ENCODE measurements around the gene ANKS1A.

Gene ANKS1A

GRCh38 chr6:35026434-35027222 lies 137.6 kb downstream of the ANKS1A start:
- DNase-seq, result no peak

GRCh38 chr6:35027807-35028206 lies 138.8 kb downstream of the ANKS1A start:
- no peak for DNase-seq

GRCh38 chr6:35028781-35029769 lies 140.0 kb downstream of the ANKS1A start:
- DNase-seq, result peak in 1 of 5 experiments; percentile 57

- no peak for DNase-seq
Observed at GRCh38 chr6:35030099-35030498, 141.0 kb downstream of the ANKS1A start.

GRCh38 chr6:35031611-35032529 lies 142.8 kb downstream of the ANKS1A start:
- DNase-seq, result no peak

GRCh38 chr6:35033683-35034082 lies 144.6 kb downstream of the ANKS1A start:
- no peak for DNase-seq

- no peak for DNase-seq
Observed at GRCh38 chr6:35034411-35035191, 145.5 kb downstream of the ANKS1A start.

GRCh38 chr6:35035481-35036030 lies 146.5 kb downstream of the ANKS1A start:
- no peak for DNase-seq

- no peak for DNase-seq
Observed at GRCh38 chr6:35036059-35036827, 147.2 kb downstream of the ANKS1A start.

GRCh38 chr6:35036828-35037663 lies 148.0 kb downstream of the ANKS1A start:
- no peak for DNase-seq

- no peak for DNase-seq
Observed at GRCh38 chr6:35037664-35038038, 148.6 kb downstream of the ANKS1A start.

- DNase-seq, result no peak
Observed at GRCh38 chr6:35038076-35038475, 149.0 kb downstream of the ANKS1A start.

- DNase-seq, result no peak
Observed at GRCh38 chr6:35040398-35040797, 151.3 kb downstream of the ANKS1A start.

GRCh38 chr6:35041086-35041861 lies 152.2 kb downstream of the ANKS1A start:
- no peak for DNase-seq

GRCh38 chr6:35042031-35042815 lies 153.2 kb downstream of the ANKS1A start:
- DNase-seq, result no peak

- no peak for DNase-seq
Observed at GRCh38 chr6:35043381-35044130, 154.5 kb downstream of the ANKS1A start.

- DNase-seq, result no peak
Observed at GRCh38 chr6:35044145-35044745, 155.2 kb downstream of the ANKS1A start.
